GM21717 (cell line): Measurements from ENCODE around the gene NF1.
"Not testable (repeated sequence)": the region's sequence is repeated elsewhere in the genome, so short reads cannot be mapped to it uniquely, and the experiment has no call there.

Experiments
- ATAC-seq: cut with Tn5 transposase; IDR thresholded peaks from one replicate; pipeline ENCODE4 v1.9.1; 2021; ENCODE audit warnings: mild to moderate bottlenecking, moderate library complexity; ENCODE audit not compliant: unreplicated experiment

The NF1 gene

GRCh38 chr17:31172388-31172787 is 77.6 kb downstream of the NF1 start:
- no peak for ATAC-seq

GRCh38 chr17:31174215-31174614 is 79.4 kb downstream of the NF1 start:
- ATAC-seq = no peak

- no peak for ATAC-seq
These were observed 80.5 kb downstream of the NF1 start for GRCh38 chr17:31175237-31175636.

GRCh38 chr17:31176143-31176542 is 81.4 kb downstream of the NF1 start:
- not testable (repeated sequence) for ATAC-seq

- not testable (repeated sequence) for ATAC-seq
These were observed 84.2 kb downstream of the NF1 start for GRCh38 chr17:31178951-31179350.

GRCh38 chr17:31195305-31195704 is 100.5 kb downstream of the NF1 start:
- no peak for ATAC-seq

- no peak for ATAC-seq
These were observed 103.2 kb downstream of the NF1 start for GRCh38 chr17:31198026-31198425.

GRCh38 chr17:31198666-31199065 is 103.9 kb downstream of the NF1 start:
- ATAC-seq = not testable (repeated sequence)

- no peak for ATAC-seq
These were observed 105.5 kb downstream of the NF1 start for GRCh38 chr17:31200287-31200686.

GRCh38 chr17:31202968-31203367 is 108.2 kb downstream of the NF1 start:
- no peak for ATAC-seq

GRCh38 chr17:31211352-31212012 is 116.7 kb downstream of the NF1 start:
- no peak for ATAC-seq

- no peak for ATAC-seq
These were observed 121.4 kb downstream of the NF1 start for GRCh38 chr17:31216031-31216751.

GRCh38 chr17:31224366-31224765 is 129.6 kb downstream of the NF1 start:
- ATAC-seq = no peak

GRCh38 chr17:31225831-31226230 is 131.1 kb downstream of the NF1 start:
- no peak for ATAC-seq

- no peak for ATAC-seq
These were observed 131.6 kb downstream of the NF1 start for GRCh38 chr17:31226373-31226772.

- no peak for ATAC-seq
These were observed 132.2 kb downstream of the NF1 start for GRCh38 chr17:31226950-31227349.

- no peak for ATAC-seq
These were observed 137.1 kb downstream of the NF1 start for GRCh38 chr17:31231852-31232251.

- no peak for ATAC-seq
These were observed 140.3 kb downstream of the NF1 start for GRCh38 chr17:31235110-31235509.

GRCh38 chr17:31236137-31236536 is 141.4 kb downstream of the NF1 start:
- no peak for ATAC-seq

- ATAC-seq = no peak
These were observed 141.9 kb downstream of the NF1 start for GRCh38 chr17:31236712-31237111.

GRCh38 chr17:31241116-31241515 is 146.3 kb downstream of the NF1 start:
- ATAC-seq = no peak

GRCh38 chr17:31248986-31249834 is 154.4 kb downstream of the NF1 start:
- no peak for ATAC-seq
